HG02642 (cell line): ENCODE results near the gene ZBTB47.

ENCODE experiments used
- ATAC-seq: cut with Tn5 transposase; IDR thresholded peaks from one replicate; pipeline ENCODE4 v1.9.1; 2021; ENCODE audit warnings: mild to moderate bottlenecking; ENCODE audit not compliant: unreplicated experiment, poor library complexity

Gene ZBTB47

GRCh38 chr3:42696356-42697288 is 43.1 kb downstream of the ZBTB47 start:
- ATAC-seq = no peak

GRCh38 chr3:42697289-42698051 is 44.0 kb downstream of the ZBTB47 start:
- no peak for ATAC-seq

- ATAC-seq = no peak
These were observed 44.9 kb downstream of the ZBTB47 start for GRCh38 chr3:42698216-42698910.

- ATAC-seq = no peak
These were observed 45.4 kb downstream of the ZBTB47 start for GRCh38 chr3:42698911-42699230.

- ATAC-seq = no peak
These were observed 46.0 kb downstream of the ZBTB47 start for GRCh38 chr3:42699511-42699971.

- no peak for ATAC-seq
These were observed 47.1 kb downstream of the ZBTB47 start for GRCh38 chr3:42700366-42701288.

- no peak for ATAC-seq
These were observed 48.0 kb downstream of the ZBTB47 start for GRCh38 chr3:42701371-42702065.

GRCh38 chr3:42702066-42702951 is 48.8 kb downstream of the ZBTB47 start, which contains the start of gene HHATL:
Gene HHATL, minus strand, starts transcription at chr3:42702798. Its CDS starts 1,972 bp downstream, at chr3:42700826.
- no peak for ATAC-seq

- ATAC-seq = no peak
These were observed 49.6 kb downstream of the ZBTB47 start for GRCh38 chr3:42702982-42703694.

GRCh38 chr3:42703695-42704025 is 50.2 kb downstream of the ZBTB47 start:
- ATAC-seq = no peak

GRCh38 chr3:42704136-42704841 is 50.8 kb downstream of the ZBTB47 start:
- ATAC-seq = no peak

GRCh38 chr3:42705058-42705767 is 51.7 kb downstream of the ZBTB47 start:
- no peak for ATAC-seq

- ATAC-seq = no peak
These were observed 52.6 kb downstream of the ZBTB47 start for GRCh38 chr3:42705962-42706585.

GRCh38 chr3:42706721-42707619 is 53.5 kb downstream of the ZBTB47 start:
- ATAC-seq = no peak
